Measurements from ENCODE around the gene TBX1.

- TF ChIP-seq CTCF (IDR thresholded peaks at IDR 0.05; ENCODE audit: insufficient read depth, low read length) (no peak), POLR2AphosphoS5 (IDR thresholded peaks at IDR 0.05; ENCODE audit: low read depth) (no peak), REST (IDR thresholded peaks at IDR 0.05; ENCODE audit: insufficient replicate concordance, low read depth) (no peak), GABPA (IDR thresholded peaks at IDR 0.05; ENCODE audit: low read depth) (no peak)
These were observed 43.4 kb upstream of the TBX1 start for GRCh38 chr22:19717181-19717580.

Measured in HL-60 (cell line).